Measurements from ENCODE around the gene HDAC5. TPM values are rescaled to one million over a fixed set of nuclear protein-coding genes. Genes with fewer than 3 reads are reported as not detected.
A peak's percentile ranks its signal among the peaks of the same experiment; 100 is the strongest.

Gene HDAC5
- polyA plus RNA-seq, 6 donors from 2014 or later, result 27.5 to 79.5 (median 41.2) TPM

- Mint-ChIP-seq H3K4me1 (peaks cover 16 to 32% (median 29%) of the 10 kb centered on the region in 3 donors), H3K36me3 (no peaks in the 10 kb centered on the region), H3K9me3 (peaks cover 0 to 2% (median 0%) of the 10 kb centered on the region in 7 donors), H3K4me3 (no peak overlapping the region), H3K27ac (no peak overlapping the region), H3K27me3 (no peaks in the 10 kb centered on the region)
- no peak for ATAC-seq (ENCODE audit: low read depth in 2 of 2)
- no peak for DNase-seq
Measured at GRCh38 chr17:44097110-44097958, 26.1 kb downstream of the HDAC5 start.

DNA sequence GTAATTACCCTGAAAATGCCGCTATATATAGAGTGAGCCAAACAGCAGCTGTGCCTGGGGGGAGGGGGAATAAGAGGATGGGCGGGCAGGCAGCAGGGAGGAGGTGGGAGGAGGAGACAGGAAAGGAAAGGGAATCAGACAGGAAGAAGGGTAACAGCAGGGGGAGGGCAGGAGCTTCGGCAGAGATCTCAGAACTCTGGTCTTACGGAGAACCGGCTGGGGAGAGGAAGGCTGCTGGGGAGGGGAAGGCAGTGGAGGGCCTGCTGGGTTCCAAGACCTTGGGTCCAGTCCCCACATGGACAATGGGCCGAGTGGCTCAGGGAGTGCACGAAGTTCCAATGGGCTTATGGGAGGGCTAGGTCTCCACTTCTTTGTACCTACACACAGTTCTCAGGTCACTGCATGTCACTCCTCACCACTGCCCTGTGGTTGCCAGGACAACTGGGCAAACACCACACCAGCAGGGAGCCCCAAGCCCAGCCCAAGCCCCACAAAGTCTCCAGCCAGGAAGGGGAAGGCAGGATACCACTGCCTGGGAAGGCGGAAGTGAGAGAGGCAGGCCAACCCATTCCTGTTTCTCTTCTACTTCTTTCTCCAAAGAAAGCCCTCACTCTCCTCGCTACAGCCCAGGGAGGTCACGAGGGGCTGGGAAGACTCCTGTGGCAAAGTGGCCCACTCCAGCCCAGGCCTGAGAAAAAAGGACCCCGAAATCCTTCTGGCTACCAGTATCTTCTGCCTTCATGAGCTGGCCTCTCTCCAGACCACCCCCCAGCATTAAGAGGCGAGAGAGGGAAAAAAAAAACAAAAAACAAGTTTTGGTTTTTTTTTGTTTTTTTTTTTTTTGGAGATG is 27.6 kb downstream of the HDAC5 start:
- Mint-ChIP-seq H3K4me1 (peaks cover 18 to 29% (median 27%) of the 10 kb centered on the region in 3 donors), H3K27ac (peak overlapping the region in 5 of 6 donors; percentile 59 to 84 (median 63)), H3K27me3 (no peaks in the 10 kb centered on the region), H3K36me3 (peaks cover 0 to 8% of the 10 kb centered on the region in 2 donors), H3K9me3 (peaks cover 0 to 2% (median 0%) of the 10 kb centered on the region in 7 donors), H3K4me3 (no peak overlapping the region)
- peak; percentile 19 to 43 for ATAC-seq (ENCODE audit: low read depth in 2 of 2)
- DNase-seq, result no peak

GRCh38 chr17:44095388-44095646 is 28.1 kb downstream of the HDAC5 start:
- Mint-ChIP-seq H3K27me3 (no peaks in the 10 kb centered on the region), H3K27ac (peak overlapping the region in 1 of 6 donors; percentile 61), H3K9me3 (peaks cover 0 to 2% (median 0%) of the 10 kb centered on the region in 7 donors), H3K4me3 (no peak overlapping the region), H3K36me3 (peaks cover 0 to 8% of the 10 kb centered on the region in 2 donors), H3K4me1 (peaks cover 18 to 29% (median 27%) of the 10 kb centered on the region in 3 donors)
- DNase-seq (no peak), ATAC-seq (ENCODE audit: low read depth in 2 of 2) (no peak)

DNA sequence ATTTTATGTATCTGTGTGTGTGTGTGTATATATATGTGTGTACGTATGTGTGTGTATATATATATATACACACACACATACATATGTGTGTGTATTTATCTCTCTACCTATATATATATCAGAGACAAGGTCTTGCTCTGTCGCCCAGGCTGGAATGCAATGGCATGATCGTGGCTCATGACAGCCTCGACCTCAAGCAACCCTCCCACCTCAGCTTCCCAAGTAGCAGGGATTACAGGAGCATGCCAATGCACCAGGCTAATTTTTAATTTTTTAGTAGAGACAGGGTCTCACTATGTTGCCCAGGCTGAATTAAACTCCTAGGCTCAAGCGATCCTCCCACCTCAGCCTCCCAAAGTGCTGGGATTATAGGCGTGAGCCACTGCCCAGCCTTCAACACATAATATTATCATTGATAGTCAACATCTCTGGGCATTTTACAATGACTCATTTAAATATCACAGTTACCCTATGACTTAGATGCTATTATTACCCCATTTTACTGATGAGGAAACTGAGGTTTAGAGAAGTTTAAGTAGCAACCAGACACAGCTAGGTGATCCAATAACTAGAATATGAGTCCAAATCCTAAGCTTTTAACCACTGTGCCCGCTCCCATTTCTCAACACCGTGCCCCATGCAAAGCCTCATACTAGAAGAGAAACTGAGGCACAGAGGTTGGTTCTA is 28.6 kb downstream of the HDAC5 start:
- ATAC-seq (ENCODE audit: low read depth in 2 of 2), result no peak
- H3K27me3 Mint-ChIP-seq, result no peaks in the 10 kb centered on the region
- no peak overlapping the region for H3K4me3 Mint-ChIP-seq
- H3K36me3 Mint-ChIP-seq, result peaks cover 0 to 8% of the 10 kb centered on the region in 2 donors
- H3K9me3 Mint-ChIP-seq, result peaks cover 0 to 2% (median 0%) of the 10 kb centered on the region in 7 donors
- H3K4me1 Mint-ChIP-seq, result peaks cover 18 to 27% (median 26%) of the 10 kb centered on the region in 3 donors
- no peak overlapping the region for H3K27ac Mint-ChIP-seq
- no peak for DNase-seq

GRCh38 chr17:44093231-44093900 is 30.1 kb downstream of the HDAC5 start:
- Mint-ChIP-seq H3K36me3 (peaks cover 0 to 15% of the 10 kb centered on the region in 2 donors), H3K4me3 (no peak overlapping the region), H3K27me3 (no peaks in the 10 kb centered on the region), H3K4me1 (peaks cover 18 to 27% (median 22%) of the 10 kb centered on the region in 3 donors), H3K27ac (no peak overlapping the region), H3K9me3 (peaks cover 0 to 2% (median 0%) of the 10 kb centered on the region in 7 donors)
- no peak for ATAC-seq (ENCODE audit: low read depth in 2 of 2)
- no peak for DNase-seq

DNA sequence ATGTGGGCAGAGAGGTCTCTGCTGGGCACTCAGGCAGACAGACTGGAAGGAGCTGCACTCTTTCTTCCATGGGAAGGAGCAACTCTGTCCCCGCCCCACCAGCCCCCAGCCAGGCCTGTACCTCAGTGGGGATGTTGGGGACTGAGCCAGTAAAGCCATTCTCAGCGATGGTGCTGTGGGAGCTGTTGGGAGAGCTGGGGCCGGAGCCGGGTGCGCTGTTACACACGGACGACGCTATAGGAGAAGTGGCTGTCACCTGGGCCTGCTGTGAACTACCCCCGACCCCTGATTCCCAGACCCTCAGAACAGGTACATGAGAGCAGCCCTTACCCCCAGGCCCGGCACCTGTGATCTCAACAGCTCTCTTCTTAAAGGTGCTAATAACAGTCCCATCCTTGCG is 31.4 kb downstream of the HDAC5 start:
- no peak overlapping the region for H3K27ac Mint-ChIP-seq
- H3K9me3 Mint-ChIP-seq, result peaks cover 0 to 2% (median 0%) of the 10 kb centered on the region in 7 donors
- no peaks in the 10 kb centered on the region for H3K27me3 Mint-ChIP-seq
- DNase-seq (no peak), ATAC-seq (ENCODE audit: low read depth in 2 of 2) (no peak)
- peaks cover 0 to 17% of the 10 kb centered on the region in 2 donors for H3K36me3 Mint-ChIP-seq
- peaks cover 13 to 17% (median 17%) of the 10 kb centered on the region in 3 donors for H3K4me1 Mint-ChIP-seq
- no peak overlapping the region for H3K4me3 Mint-ChIP-seq

DNA sequence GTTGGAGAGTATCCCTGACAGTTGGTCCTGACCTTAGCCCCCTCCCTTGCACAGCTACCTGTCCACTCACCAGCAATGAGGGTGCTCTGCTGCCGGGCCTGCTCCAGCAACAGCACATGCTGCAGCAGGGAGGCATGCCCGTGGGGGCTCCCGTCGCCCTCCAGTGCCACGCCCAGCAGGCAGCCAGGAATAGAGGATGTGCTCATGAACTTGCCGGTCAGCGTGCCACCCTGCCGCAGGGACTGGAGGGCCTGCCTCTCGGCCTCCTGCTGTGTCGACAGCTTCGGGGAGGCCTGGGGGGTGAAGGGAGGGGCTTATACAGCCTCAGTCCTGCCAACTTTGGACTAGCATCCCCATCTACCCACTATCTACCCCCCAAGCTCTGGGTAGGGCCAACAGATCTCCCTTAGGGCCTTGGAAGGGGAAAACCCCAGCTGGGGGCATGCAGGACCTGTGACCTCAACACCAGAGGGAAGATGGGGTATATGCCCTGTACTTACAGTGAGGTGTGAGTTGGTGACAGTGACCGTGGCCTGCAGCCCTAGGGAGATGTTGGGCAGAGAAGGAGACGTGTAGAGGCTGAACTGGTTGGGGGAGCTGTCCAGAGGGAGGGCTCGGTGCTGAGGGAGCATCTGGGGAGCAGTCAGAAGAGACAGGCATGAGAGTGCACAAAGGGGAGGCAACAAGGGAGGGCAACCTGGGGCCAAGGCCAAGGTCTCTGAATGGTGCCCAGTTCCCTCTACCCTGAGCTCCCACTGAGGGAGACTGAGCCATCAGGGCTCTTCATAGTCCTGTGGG is 32.0 kb downstream of the HDAC5 start:
- ATAC-seq (ENCODE audit: low read depth in 2 of 2), result no peak
- peaks cover 0 to 17% of the 10 kb centered on the region in 2 donors for H3K36me3 Mint-ChIP-seq
- DNase-seq, result no peak
- no peaks in the 10 kb centered on the region for H3K27me3 Mint-ChIP-seq
- peaks cover 9 to 17% (median 12%) of the 10 kb centered on the region in 3 donors for H3K4me1 Mint-ChIP-seq
- no peak overlapping the region for H3K4me3 Mint-ChIP-seq
- H3K27ac Mint-ChIP-seq, result no peak overlapping the region
- peaks cover 0 to 2% (median 0%) of the 10 kb centered on the region in 7 donors for H3K9me3 Mint-ChIP-seq

GRCh38 chr17:44088254-44088653 is 35.2 kb downstream of the HDAC5 start:
- DNase-seq (no peak), ATAC-seq (ENCODE audit: low read depth in 2 of 2) (no peak)
- Mint-ChIP-seq H3K36me3 (peaks cover 0 to 17% of the 10 kb centered on the region in 2 donors), H3K9me3 (peaks cover 0 to 1% (median 0%) of the 10 kb centered on the region in 7 donors), H3K4me1 (peaks cover 0 to 8% (median 0%) of the 10 kb centered on the region in 3 donors), H3K4me3 (no peak overlapping the region), H3K27ac (no peak overlapping the region), H3K27me3 (no peaks in the 10 kb centered on the region)

DNA sequence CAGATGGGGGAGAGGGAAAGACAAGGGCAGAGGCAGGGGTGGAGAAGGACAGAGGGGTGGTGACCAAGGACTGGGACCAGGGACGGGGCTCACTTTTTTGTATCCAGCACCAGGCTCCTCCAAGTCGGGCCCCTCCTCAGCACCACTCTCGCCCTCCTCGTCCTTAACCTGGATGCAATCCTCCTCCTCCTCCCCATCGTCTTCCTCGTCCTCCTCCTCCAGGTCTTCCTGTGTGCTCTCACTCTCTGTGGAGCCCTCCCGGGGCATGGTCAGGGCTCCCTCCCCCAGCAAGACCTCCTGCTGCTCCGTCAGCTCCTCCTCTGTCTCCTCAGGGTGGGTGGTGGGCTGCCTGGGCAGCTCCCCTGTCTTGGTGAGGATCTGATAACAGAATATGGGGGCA is 36.1 kb downstream of the HDAC5 start:
- peaks cover 0 to 8% (median 0%) of the 10 kb centered on the region in 3 donors for H3K4me1 Mint-ChIP-seq
- DNase-seq (no peak), ATAC-seq (ENCODE audit: low read depth in 2 of 2) (no peak)
- peaks cover 0 to 22% of the 10 kb centered on the region in 2 donors for H3K36me3 Mint-ChIP-seq
- H3K4me3 Mint-ChIP-seq, result no peak overlapping the region
- no peaks in the 10 kb centered on the region for H3K9me3 Mint-ChIP-seq
- H3K27ac Mint-ChIP-seq, result peak overlapping the region in 1 of 6 donors; percentile 71
- H3K27me3 Mint-ChIP-seq, result no peaks in the 10 kb centered on the region

- no peaks in the 10 kb centered on the region for H3K27me3 Mint-ChIP-seq
- no peak for ATAC-seq (ENCODE audit: low read depth in 2 of 2)
- peaks cover 0 to 7% (median 0%) of the 10 kb centered on the region in 3 donors for H3K4me1 Mint-ChIP-seq
- H3K4me3 Mint-ChIP-seq, result no peak overlapping the region
- no peaks in the 10 kb centered on the region for H3K9me3 Mint-ChIP-seq
- DNase-seq, result no peak
- H3K27ac Mint-ChIP-seq, result peak overlapping the region in 2 of 6 donors; percentile 15 to 71
- H3K36me3 Mint-ChIP-seq, result peaks cover 0 to 22% of the 10 kb centered on the region in 2 donors
Measured at GRCh38 chr17:44086364-44087311, 36.8 kb downstream of the HDAC5 start.

DNA sequence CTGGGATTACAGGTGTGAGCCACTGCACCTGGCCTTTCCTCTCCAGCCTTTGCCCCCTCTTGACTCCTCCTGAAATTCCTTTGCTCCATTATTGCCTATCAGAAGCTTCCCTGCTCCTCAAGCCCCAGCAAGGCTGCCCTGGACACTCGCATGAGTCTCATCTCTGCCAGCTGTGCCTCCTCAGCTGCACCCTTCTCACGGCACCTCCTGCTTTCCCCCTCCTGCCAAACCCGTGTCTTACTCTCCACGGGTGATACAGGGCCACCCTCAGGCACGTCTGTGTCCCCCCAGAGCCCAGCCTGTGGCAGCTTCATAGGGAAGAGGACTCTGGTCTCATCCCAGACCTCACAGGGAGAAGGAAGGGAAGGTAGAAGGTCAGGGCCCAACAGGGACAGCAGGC is 37.5 kb downstream of the HDAC5 start:
- Mint-ChIP-seq H3K27ac (peak overlapping the region in 3 of 6 donors; percentile 13 to 66 (median 32)), H3K4me3 (no peak overlapping the region), H3K9me3 (no peaks in the 10 kb centered on the region), H3K4me1 (peaks cover 0 to 4% (median 0%) of the 10 kb centered on the region in 3 donors), H3K36me3 (peaks cover 0 to 17% of the 10 kb centered on the region in 2 donors), H3K27me3 (no peaks in the 10 kb centered on the region)
- ATAC-seq (ENCODE audit: low read depth in 2 of 2) (no peak), DNase-seq (no peak)

Data from naive B cell (primary cell).